Measurements from ENCODE around the gene KRT38. TPM values are rescaled to one million over a fixed set of nuclear protein-coding genes. Genes with fewer than 3 reads are reported as not detected.

The KRT38 gene
- total RNA-seq, 4 donors from 2014 or later = 1.3 to 1.8 TPM; not detected in 2

DNA sequence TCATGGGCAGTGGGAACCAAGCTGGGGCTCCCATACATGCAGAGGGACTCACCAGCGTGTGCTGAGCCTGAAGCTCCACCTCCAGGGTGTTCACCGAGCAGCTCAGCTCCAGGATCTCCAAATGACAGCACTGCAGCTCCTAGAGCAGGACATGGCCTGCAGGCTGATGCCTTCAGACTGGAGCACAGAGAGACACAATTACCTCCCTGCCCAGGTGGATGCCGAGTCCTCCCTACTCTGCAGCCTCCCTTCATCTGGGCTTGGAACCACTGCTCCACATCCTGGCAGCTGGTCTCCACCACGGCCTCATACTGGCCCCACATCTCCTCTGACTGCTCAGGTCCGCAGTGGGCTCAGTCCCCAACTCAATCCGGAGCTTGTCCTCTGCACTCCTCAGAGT is 8.2 kb upstream of the KRT38 start:
- no peak for DNase-seq (ENCODE audit: low spot score in 2 of 2)
- intact Hi-C loops (cut with DNase I; ENCODE audit: low total_unique reads) = no loop called here
- 77 to 82% methylated on average over 6 of the region's 6 CpGs for WGBS, 2 donors
- TF ChIP-seq, protein P1, sequence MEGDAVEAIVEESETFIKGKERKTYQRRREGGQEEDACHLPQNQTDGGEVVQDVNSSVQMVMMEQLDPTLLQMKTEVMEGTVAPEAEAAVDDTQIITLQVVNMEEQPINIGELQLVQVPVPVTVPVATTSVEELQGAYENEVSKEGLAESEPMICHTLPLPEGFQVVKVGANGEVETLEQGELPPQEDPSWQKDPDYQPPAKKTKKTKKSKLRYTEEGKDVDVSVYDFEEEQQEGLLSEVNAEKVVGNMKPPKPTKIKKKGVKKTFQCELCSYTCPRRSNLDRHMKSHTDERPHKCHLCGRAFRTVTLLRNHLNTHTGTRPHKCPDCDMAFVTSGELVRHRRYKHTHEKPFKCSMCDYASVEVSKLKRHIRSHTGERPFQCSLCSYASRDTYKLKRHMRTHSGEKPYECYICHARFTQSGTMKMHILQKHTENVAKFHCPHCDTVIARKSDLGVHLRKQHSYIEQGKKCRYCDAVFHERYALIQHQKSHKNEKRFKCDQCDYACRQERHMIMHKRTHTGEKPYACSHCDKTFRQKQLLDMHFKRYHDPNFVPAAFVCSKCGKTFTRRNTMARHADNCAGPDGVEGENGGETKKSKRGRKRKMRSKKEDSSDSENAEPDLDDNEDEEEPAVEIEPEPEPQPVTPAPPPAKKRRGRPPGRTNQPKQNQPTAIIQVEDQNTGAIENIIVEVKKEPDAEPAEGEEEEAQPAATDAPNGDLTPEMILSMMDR (IDR thresholded peaks at IDR 0.05) = no peak
- no peak for TF ChIP-seq POLR2A (IDR thresholded peaks at IDR 0.05)
- H3K4me3 ChIP-seq (ENCODE audit: low read depth, poor library complexity, severe bottlenecking) = no peak overlapping the region

DNA sequence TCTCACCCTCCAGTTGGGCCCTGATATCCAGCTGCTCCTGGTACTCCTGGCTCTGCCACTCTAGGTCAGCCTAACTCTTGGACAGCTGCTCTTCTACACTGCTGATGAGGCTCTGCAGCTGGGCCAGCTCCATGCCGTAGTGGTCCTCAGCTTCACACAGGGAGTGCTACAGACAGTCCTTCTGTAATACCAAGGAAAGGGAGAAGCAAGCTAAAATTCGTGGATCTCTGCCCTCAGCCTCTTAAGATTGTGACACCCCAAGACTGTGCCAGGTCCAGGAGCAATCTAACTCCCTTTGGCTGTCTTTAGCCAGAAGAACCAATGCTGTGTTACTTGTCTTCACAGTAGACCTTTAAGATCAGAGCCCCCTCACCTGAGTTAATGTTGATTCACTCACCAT is 7.7 kb upstream of the KRT38 start:
- WGBS, 2 donors = 78 to 100% methylated on average over 1 to 2 of the region's 2 CpGs
- intact Hi-C loops (cut with DNase I; ENCODE audit: low total_unique reads) = no loop called here
- DNase-seq (ENCODE audit: low spot score in 2 of 2) = no peak
- H3K4me3 ChIP-seq (ENCODE audit: low read depth, poor library complexity, severe bottlenecking) = no peak overlapping the region
- TF ChIP-seq, protein P1 (IDR thresholded peaks at IDR 0.05) = no peak
- no peak for TF ChIP-seq POLR2A (IDR thresholded peaks at IDR 0.05)

DNA sequence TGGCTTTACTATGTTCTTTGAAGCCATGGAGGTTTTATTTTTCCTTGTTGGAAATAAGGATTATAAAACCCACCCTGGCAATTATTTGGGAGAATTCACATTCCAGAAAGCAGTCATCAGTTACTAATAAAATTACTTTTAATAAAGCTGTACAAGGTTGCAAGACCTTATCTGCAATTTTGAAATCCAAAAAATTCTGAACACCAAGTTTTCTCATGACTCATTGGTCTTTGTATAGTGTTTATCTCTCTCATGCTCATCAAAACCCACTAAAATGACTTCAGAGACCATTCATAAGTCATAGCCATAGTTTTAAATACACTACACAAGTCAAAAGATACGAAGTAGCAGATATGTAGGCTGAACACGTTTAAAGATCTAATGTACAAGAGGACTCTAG is 6.0 kb upstream of the KRT38 start:
- TF ChIP-seq, protein P1 (IDR thresholded peaks at IDR 0.05) = no peak
- TF ChIP-seq POLR2A (IDR thresholded peaks at IDR 0.05) = no peak
- 42 to 49% methylated on average over 2 of the region's 2 CpGs for WGBS, 2 donors
- intact Hi-C loops (cut with DNase I; ENCODE audit: low total_unique reads) = no loop called here
- no peak overlapping the region for H3K4me3 ChIP-seq (ENCODE audit: low read depth, poor library complexity, severe bottlenecking)
- no peak for DNase-seq (ENCODE audit: low spot score in 2 of 2)

DNA sequence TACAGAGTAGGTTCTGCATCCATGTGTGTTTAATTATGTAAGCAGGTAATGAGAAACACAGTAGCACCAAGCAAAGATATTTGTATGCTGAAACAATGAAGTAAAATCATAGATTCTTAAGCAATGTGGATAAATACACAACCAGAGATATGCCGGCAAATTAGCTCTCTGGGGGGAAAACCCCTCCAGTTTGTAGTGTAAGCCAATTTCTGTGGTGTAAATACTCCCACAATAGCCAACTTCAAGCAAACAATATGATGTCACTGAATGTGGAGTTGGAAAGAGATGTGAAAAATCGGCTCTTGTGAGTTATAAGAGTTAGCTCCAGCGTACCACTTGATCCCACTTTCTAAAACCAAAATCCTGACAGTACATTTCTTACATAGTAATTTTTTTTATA is 3.9 kb upstream of the KRT38 start:
- H3K4me3 ChIP-seq (ENCODE audit: low read depth, poor library complexity, severe bottlenecking) = no peak overlapping the region
- intact Hi-C loops (cut with DNase I; ENCODE audit: low total_unique reads) = no loop called here
- no peak for DNase-seq (ENCODE audit: low spot score in 2 of 2)
- no peak for TF ChIP-seq POLR2A (IDR thresholded peaks at IDR 0.05)
- TF ChIP-seq, protein P1 (IDR thresholded peaks at IDR 0.05) = no peak
- WGBS, 2 donors = 53 to 63% methylated on average over 3 of the region's 3 CpGs

DNA sequence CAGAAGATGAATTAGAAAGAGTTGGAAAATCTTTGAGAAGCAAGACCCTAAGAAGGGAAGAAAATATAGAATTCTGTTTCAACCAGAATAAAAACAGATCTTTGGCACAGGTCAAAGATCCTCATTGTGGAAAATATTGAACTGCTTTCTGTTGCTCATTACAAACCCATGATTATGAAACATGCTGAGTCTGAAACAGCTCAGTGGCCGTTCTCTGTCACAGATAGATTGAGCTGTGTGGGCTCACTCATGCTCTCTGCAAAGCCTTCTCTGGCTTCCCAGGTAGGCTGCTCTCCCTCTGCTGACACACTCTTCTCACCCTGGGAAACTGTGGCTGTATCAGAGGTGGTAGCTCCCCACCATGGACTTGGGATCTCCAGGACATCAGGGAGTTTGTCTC is 3.4 kb upstream of the KRT38 start:
- intact Hi-C loops (cut with DNase I; ENCODE audit: low total_unique reads) = no loop called here
- TF ChIP-seq, protein P1 (IDR thresholded peaks at IDR 0.05) = no peak
- no peak for TF ChIP-seq POLR2A (IDR thresholded peaks at IDR 0.05)
- no peak overlapping the region for H3K4me3 ChIP-seq (ENCODE audit: low read depth, poor library complexity, severe bottlenecking)
- WGBS, 2 donors = 19 to 20% methylated on average over 1 of the region's 1 CpG
- no peak for DNase-seq (ENCODE audit: low spot score in 2 of 2)

DNA sequence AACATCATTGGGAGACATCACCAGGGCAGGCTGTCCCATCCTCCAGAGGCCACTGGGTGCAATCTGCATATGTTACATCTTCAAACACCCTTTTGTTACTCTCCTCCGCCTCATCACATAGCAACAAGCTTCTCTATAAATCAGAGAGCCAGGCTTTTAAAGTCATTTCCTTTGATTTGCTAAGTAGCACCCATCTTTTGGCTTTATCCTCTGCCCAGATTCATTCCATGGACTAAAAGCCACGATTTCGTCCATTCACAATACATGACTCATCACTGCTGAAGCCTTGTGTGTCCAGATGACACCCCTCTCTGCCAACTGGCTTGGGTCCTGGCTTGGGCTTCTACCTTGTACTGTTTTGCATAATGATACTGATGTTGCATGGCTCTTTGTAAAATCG is 2.0 kb upstream of the KRT38 start:
- WGBS, 2 donors = 83 to 86% methylated on average over 4 of the region's 4 CpGs
- no peak overlapping the region for H3K4me3 ChIP-seq (ENCODE audit: low read depth, poor library complexity, severe bottlenecking)
- no peak for DNase-seq (ENCODE audit: low spot score in 2 of 2)
- intact Hi-C loops (cut with DNase I; ENCODE audit: low total_unique reads) = no loop called here
- TF ChIP-seq POLR2A (IDR thresholded peaks at IDR 0.05) = no peak
- TF ChIP-seq, protein P1 (IDR thresholded peaks at IDR 0.05) = no peak
